Bronchial epithelial cell (primary cell): ENCODE measurements around the gene NMUR1. TPM values are rescaled to one million over a fixed set of nuclear protein-coding genes. Genes with fewer than 3 reads are reported as not detected.

Source experiments
- DNase-seq: peaks from one replicate; pipeline ENCODE4 v3.0.0-alpha.2; 2010; ENCODE audit warnings: low read depth
- FAIRE-seq: peaks from 2 replicates; lab custom pipeline; 2011; peaks lifted over from hg19 to GRCh38; lab: Jason Lieb, UNC
- H3K27me3 ChIP-seq: 2 replicates; pipeline ENCODE4 v1.5.1; 2011; ENCODE audit warnings: low read length; ENCODE audit not compliant: control insufficient read depth, insufficient read depth
- H3K36me3 ChIP-seq: 2 replicates; pipeline ENCODE4 v1.5.1; 2011; ENCODE audit warnings: low read length; ENCODE audit not compliant: control insufficient read depth, insufficient read depth
- H3K4me3 ChIP-seq: 2 replicates; pipeline ENCODE4 v1.5.1; 2011; ENCODE audit warnings: mild to moderate bottlenecking, low read depth, low read length, control low read depth
- total RNA-seq: library from RNA; depleted of rRNA; stranded (reverse); fragments of >200 nt; gene quantifications from 2 replicates; pipeline ENCODE4 v1.2.1, GENCODE V29; 2014
- TF ChIP-seq, protein P1 (sequence below): IDR thresholded peaks from 2 replicates; pipeline ENCODE4 v1.5.1; 2011; ENCODE audit warnings: mild to moderate bottlenecking, moderate library complexity, low read length, control low read depth, inconsistent platforms; ENCODE audit not compliant: insufficient read depth, severe bottlenecking

NMUR1 gene
- total RNA-seq, 1 donor from 2014 or later: not detected

DNA sequence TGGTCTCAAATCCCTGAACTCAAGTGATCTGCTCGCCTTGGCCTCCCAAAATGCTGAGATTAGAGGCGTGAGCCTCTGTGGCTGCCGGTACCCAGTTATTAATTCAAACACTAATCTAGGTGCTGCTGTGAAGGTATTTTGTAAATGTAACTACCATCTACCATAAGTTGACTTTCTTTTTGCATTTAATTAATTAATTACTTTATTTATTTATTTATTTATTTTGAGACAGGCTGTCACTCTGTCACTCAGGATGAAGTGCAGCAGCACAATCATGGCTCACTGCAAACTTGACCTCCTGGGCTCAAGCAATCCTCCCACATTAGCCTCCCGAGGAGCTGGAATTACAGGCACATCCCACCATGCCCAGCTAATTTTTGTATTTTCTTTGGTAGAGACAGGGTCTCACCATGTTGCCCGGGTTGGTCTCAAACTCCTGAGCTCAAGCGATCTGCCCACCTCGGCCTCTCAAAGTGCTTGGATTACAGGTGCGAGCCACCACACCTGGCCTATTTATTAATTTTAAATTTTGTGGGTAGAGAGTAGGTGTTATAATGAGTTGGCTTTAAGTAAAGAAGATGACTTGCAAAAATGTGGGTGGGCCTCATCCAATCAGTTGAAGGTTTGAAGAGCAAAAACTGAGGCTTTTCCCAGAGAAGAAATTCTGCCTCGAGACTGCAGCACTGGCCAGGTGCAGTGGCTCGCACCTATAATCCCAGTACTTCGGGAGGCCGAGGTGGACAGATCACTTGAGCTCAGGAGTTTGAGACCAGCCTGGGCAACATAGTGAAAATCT is 17.3 kb upstream of the NMUR1 start:
- DNase-seq: no peak
- H3K4me3 ChIP-seq: no peak overlapping the region
- TF ChIP-seq, protein P1, sequence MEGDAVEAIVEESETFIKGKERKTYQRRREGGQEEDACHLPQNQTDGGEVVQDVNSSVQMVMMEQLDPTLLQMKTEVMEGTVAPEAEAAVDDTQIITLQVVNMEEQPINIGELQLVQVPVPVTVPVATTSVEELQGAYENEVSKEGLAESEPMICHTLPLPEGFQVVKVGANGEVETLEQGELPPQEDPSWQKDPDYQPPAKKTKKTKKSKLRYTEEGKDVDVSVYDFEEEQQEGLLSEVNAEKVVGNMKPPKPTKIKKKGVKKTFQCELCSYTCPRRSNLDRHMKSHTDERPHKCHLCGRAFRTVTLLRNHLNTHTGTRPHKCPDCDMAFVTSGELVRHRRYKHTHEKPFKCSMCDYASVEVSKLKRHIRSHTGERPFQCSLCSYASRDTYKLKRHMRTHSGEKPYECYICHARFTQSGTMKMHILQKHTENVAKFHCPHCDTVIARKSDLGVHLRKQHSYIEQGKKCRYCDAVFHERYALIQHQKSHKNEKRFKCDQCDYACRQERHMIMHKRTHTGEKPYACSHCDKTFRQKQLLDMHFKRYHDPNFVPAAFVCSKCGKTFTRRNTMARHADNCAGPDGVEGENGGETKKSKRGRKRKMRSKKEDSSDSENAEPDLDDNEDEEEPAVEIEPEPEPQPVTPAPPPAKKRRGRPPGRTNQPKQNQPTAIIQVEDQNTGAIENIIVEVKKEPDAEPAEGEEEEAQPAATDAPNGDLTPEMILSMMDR: no peak
- FAIRE-seq: no peak
- H3K27me3 ChIP-seq: no peaks in the 10 kb centered on the region
- no peaks in the 10 kb centered on the region for H3K36me3 ChIP-seq

DNA sequence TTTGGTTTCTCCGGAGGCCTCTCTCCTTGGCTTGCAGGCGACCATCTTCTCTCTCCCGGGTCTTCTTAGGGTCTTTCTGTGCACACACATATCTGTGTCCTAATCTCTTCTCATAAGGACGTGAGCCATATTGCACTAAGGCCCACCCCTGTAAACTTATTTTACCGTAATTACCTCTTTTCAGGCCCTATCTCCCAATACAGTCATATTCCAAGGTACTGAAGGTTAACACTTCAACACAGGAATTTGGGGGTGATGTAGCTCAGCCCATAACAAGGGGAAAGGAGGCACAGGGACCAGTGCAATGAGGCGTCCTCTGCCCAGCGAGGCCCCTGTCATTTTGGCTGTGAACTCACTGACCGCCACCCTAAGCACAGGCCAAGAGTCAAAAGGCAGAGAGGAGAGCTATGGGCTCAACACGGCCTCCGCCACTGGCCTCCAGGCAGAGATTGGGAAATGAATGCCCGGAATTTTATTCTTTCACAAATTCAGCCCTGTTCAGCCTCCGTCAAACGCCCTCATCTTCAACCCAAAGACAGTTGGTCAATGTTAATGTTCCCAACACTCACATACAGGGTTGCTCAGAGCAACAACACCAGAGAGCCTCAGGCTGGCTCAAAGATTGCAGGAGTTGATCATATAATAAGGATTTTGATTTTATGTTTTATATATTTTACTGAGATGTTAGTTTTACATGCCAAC is 15.9 kb upstream of the NMUR1 start:
- Histone ChIP-seq H3K27me3 (no peaks in the 10 kb centered on the region), H3K36me3 (no peaks in the 10 kb centered on the region), H3K4me3 (no peak overlapping the region)
- FAIRE-seq (no peak), DNase-seq (no peak)
- TF ChIP-seq, protein P1: no peak

DNA sequence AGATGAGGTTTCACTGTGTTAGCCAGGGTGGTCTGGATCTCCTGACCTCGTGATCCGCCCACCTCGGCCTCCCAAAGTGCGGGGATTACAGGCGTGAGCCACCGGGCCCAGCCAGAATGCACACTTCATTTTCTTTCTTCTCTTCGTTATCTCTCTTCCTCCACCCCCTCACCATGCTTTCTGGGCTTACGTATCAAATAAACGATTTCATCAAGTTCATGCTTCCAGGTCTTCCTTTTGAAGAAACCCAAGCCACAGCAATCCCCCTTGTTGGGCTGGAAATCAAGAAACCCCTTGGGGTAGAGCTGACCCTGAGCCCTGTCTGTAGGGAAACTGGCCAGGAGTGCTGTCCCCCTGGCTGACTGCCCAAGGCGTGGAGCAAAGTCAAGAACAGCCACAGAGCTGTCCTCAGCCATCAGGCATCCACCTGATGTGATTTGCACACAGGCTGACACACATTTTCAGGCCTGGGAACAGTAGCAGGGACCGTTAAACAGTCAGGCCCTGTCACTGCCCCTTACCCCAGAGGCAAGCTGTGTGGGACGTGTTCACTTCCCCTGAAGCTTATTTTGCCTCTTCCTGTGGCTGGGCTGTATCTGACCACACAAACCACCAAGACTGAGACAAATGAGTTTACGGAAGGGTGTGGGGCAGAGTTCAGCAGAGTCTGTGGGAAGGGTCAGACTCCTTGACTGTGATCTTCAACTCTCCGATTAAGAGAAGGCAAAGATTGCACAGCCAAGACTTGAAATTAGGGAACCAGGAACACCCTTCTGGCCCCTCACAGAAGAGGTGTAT is 15.1 kb upstream of the NMUR1 start:
- H3K27me3 ChIP-seq: no peaks in the 10 kb centered on the region
- H3K36me3 ChIP-seq: no peaks in the 10 kb centered on the region
- FAIRE-seq (no peak), DNase-seq (no peak)
- TF ChIP-seq, protein P1: no peak
- H3K4me3 ChIP-seq: no peak overlapping the region

DNA sequence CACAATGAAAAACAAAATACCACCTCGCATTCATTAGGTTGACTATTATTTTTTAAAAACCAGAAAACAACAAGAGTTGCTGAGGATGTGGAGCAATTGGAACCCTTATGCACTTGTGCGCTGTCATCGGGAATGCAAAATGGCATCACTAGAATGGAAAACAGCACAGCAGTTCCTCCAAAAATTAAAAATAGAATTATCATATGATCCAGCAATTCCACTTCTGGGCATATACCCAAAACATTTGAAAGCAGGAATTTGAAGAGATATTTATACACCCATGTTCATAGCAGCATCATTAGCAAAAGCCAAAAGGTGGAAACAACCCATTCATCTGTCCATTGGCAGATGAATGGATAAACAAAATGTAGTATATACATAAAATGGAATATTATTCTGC is 11.9 kb upstream of the NMUR1 start:
- no peaks in the 10 kb centered on the region for H3K27me3 ChIP-seq
- TF ChIP-seq, protein P1: no peak
- no peaks in the 10 kb centered on the region for H3K36me3 ChIP-seq
- no peak overlapping the region for H3K4me3 ChIP-seq
- no peak for DNase-seq
- no peak for FAIRE-seq

DNA sequence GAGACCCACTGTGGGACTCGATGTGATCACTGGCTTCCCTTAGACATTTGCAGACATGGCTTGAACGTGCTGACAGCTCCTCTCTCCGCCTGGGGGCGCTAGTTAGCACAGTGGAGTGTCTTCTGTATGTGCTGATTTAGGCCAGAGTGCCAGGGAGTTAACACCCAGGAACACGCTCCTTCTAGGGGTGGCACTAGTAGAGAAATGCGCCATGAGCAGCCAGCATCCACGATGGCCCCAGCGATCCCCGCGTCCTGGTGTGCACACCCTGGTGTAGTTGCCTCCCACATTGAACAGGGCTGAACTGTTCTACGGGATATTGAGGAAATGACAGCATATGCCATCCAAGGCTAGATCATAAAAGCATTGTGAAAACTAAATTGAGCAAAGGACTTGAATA is 11.4 kb upstream of the NMUR1 start:
- DNase-seq: no peak
- H3K27me3 ChIP-seq: no peaks in the 10 kb centered on the region
- H3K36me3 ChIP-seq: no peaks in the 10 kb centered on the region
- TF ChIP-seq, protein P1: no peak
- no peak for FAIRE-seq
- no peak overlapping the region for H3K4me3 ChIP-seq
